Ovary (tissue), 9 donors: Measurements from ENCODE around the gene PDF. TPM values are rescaled to one million over a fixed set of nuclear protein-coding genes. Genes with fewer than 3 reads are reported as not detected.
"Not testable (repeated sequence)": the region's sequence is repeated elsewhere in the genome, so short reads cannot be mapped to it uniquely, and the experiment has no call there.

ENCODE experiments used
- DNase-seq, 5 donors: peaks; one replicate each; pipeline ENCODE4 v3.0.0-alpha.2; 2019 to 2020
- H3K27ac ChIP-seq, 2 donors: fragments of 200-600 bp; one replicate each; pipeline versions ENCODE4 v1.5.1 to v1.8.0; 2019 to 2022
- H3K27me3 ChIP-seq: fragments of 200-600 bp; one replicate; pipeline ENCODE4 v1.8.0; 2022
- H3K36me3 ChIP-seq: fragments of 200-600 bp; sonication (generic); one replicate; pipeline ENCODE4 v1.5.1; 2019
- H3K4me1 ChIP-seq: one replicate; pipeline ENCODE4 v1.8.1; 2013; ENCODE audit warnings: mild to moderate bottlenecking, moderate library complexity; ENCODE audit not compliant: insufficient read depth
- H3K4me3 ChIP-seq: fragments of 200-600 bp; sonication (generic); one replicate; pipeline ENCODE4 v1.5.1; 2017
- H3K9me3 ChIP-seq, 2 donors: fragments of 200-600 bp in 1 of 2; sonication (generic) in 1 of 2; one replicate each; pipeline versions ENCODE4 v1.5.1 to v1.8.1; 2013 to 2019; ENCODE audit warnings: mild to moderate bottlenecking in 1 of 2, moderate library complexity in 1 of 2
- EP300 ChIP-seq: sonication (generic); formaldehyde crosslinking; IDR thresholded peaks from one replicate; pipeline ENCODE4 v1.6.1; 2017; ENCODE audit warnings: antibody characterized with exemption
- POLR2A ChIP-seq: fragments of 450-650 bp; IDR thresholded peaks from one replicate; pipeline ENCODE4 v1.6.1; 2017; ENCODE audit warnings: antibody characterized with exemption, mild to moderate bottlenecking, moderate library complexity
- WGBS, 3 donors: extraction: QIAGEN DNeasy Blood & Tissue Kit in 1 of 3; methylation state at CpG; one replicate each; pipeline versions ENCODE4 v1.1.5 to v1.1.7; 2013 to 2017; 5-methylcytosine and 5-hydroxymethylcytosine counted together
- intact Hi-C, 4 donors: fragments of 100-400 bp; cut with DNase I; formaldehyde crosslinking; loops; one replicate each; pipeline versions ENCODE4 v1.11.0 to v1.15.1; 2022 to 2023
- polyA plus RNA-seq, 2 donors: library from polyadenylated mRNA; stranded (reverse); fragments of 200-250 nt in 1 of 2; fragments of 350-450 nt in 1 of 2; fragmentation: Illumina TruSeq in 1 of 2; extraction: RNeasy Lipid Tissue Mini Kit (QIAGEN cat#74804) in 1 of 2; gene quantifications; one replicate each; pipeline ENCODE4 v1.2.3, GENCODE V29; 2013 to 2014
- total RNA-seq, 7 donors: library from RNA; depleted of rRNA in 2 of 7; stranded (reverse); fragments of >200 nt in 2 of 7; fragmentation: NEBNext Ultra II Directional in 3 of 7; extraction: Animal tissue kit (Norgen Biotek cat#: 25700) in 3 of 7; gene quantifications; one replicate each; pipeline versions ENCODE4 v1.1.0 to v1.2.4, GENCODE V29; 2016 to 2023
- TF ChIP-seq, protein P1 (sequence below), 3 donors: fragments of 450-650 bp in 2 of 3; fragments of 200-600 bp in 1 of 3; IDR thresholded peaks; one replicate each; pipeline versions ENCODE4 v1.5.1 to v1.8.0; 2016 to 2022; ENCODE audit warnings: antibody characterized with exemption in 3 of 3, mild to moderate bottlenecking in 1 of 3
- donor health status: DM: no; HTN: no; CAD: no; lungs with moderate emphysema.
- donor health status: DM: no; HTN: no; CAD: no.
- donor health status: Bipolar disorder and iron deficiency.
- donor health status: DM: yes; HTN: yes; CAD: no.
- donor health status: DM: no; HTN: no; CAD: no.
- donor health status: DM: yes; HTN: yes; CAD: no.

The PDF gene
- total and polyA plus RNA-seq, 9 donors, result 2.4 to 14.3 (median 10.4) TPM; not detected in 1

DNA sequence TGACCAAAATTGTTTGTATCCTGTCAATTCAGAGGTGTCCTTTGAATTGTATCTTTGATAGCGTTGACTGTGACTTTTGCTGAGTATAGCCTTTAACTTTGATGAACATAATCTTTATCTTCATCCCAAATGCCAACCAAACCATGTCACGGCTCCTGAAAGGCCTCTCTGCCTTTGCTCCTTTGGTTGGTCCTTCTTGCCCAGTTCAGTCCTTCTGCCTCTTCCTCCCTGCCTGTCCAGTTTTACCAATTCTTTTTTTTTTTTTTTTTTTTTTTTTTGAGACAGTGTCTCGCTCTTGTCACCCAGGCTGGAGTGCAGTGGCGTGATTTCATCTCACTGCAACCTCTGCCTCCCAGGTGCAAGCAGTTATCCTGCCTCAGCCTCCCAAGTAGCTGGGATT, 32.1 kb downstream of the PDF start:
- intact Hi-C loops, result loop anchor here in 1 of 4 donors (10.0 kb wide), 1 partner anchor 423 kb away; no protein-coding TSS in a partner anchor
- 94 to 98% (median 95%) methylated on average over 4 of the region's 4 CpGs for WGBS, 3 donors
- Histone ChIP-seq H3K27ac (no peak overlapping the region), H3K36me3 (no peaks in the 10 kb centered on the region), H3K27me3 (no peaks in the 10 kb centered on the region), H3K4me3 (no peak overlapping the region), H3K9me3 (no peaks in the 10 kb centered on the region), H3K4me1 (no peaks in the 10 kb centered on the region)
- TF ChIP-seq POLR2A, result no peak
- no peak for TF ChIP-seq EP300
- TF ChIP-seq, protein P1, sequence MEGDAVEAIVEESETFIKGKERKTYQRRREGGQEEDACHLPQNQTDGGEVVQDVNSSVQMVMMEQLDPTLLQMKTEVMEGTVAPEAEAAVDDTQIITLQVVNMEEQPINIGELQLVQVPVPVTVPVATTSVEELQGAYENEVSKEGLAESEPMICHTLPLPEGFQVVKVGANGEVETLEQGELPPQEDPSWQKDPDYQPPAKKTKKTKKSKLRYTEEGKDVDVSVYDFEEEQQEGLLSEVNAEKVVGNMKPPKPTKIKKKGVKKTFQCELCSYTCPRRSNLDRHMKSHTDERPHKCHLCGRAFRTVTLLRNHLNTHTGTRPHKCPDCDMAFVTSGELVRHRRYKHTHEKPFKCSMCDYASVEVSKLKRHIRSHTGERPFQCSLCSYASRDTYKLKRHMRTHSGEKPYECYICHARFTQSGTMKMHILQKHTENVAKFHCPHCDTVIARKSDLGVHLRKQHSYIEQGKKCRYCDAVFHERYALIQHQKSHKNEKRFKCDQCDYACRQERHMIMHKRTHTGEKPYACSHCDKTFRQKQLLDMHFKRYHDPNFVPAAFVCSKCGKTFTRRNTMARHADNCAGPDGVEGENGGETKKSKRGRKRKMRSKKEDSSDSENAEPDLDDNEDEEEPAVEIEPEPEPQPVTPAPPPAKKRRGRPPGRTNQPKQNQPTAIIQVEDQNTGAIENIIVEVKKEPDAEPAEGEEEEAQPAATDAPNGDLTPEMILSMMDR (IDR thresholded peaks at IDR 0.05), result no peak
- no peak for DNase-seq

DNA sequence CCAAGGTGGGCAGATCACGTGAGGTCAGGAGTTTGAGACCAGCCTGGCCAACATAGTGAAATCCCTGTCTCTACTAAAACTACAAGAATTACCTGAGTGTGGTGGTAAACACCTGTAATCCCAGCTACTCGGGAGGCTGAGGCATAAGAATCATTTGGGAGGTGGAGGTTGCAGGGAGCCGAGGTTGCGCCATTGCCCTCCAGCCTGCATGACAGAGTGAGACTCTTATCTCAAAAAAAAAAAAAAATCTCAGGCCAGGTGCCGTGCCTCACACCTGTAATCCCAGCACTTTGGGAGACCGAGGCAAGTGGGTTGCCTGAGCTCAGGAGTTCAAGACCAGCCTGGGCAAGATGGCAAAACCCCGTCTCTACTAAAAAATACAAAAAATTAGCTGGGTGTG, 33.6 kb downstream of the PDF start:
- DNase-seq, result not testable (repeated sequence)
- intact Hi-C loops, result loop anchor here in 1 of 4 donors (10.0 kb wide), 1 partner anchor 422 kb away; no protein-coding TSS in a partner anchor
- WGBS, 3 donors, result 95 to 99% (median 97%) methylated on average over 7 of the region's 7 CpGs

DNA sequence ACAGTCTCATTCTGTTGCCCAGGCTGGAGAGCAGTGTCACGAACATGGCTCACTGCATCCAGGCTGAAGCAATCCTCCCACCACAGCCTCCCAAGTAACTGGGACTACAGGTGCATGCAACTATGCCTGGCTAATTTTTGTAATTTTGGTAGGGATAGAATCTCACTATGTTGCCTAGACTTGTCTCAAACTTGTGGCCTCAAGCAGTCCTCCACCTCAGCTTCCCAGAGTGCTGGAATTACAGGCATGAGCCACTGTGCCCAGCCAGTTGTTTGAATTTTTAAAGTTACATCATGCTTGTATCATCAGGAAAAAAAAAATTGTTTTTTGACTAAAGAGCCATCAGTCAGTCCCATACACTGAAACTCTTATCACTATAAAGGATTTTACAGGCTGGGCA, 36.3 kb downstream of the PDF start:
- intact Hi-C loops, result loop anchor here in 2 of 4 donors (5.0 to 10.0 kb wide), 2 partner anchors 132 to 419 kb away; no protein-coding TSS in a partner anchor
- no peak overlapping the region for H3K27ac ChIP-seq
- no peaks in the 10 kb centered on the region for H3K9me3 ChIP-seq
- TF ChIP-seq EP300 (no peak), POLR2A (no peak)
- TF ChIP-seq, protein P1 (IDR thresholded peaks at IDR 0.05), result no peak
- H3K4me3 ChIP-seq, result no peak overlapping the region
- DNase-seq, result no peak
- no peaks in the 10 kb centered on the region for H3K4me1 ChIP-seq
- H3K27me3 ChIP-seq, result no peaks in the 10 kb centered on the region
- H3K36me3 ChIP-seq, result no peaks in the 10 kb centered on the region
- 93 to 96% (median 96%) methylated on average over 1 of the region's 1 CpG for WGBS, 3 donors

More for the DNA sequence above, 33.6 kb downstream of the PDF start:
- not testable (repeated sequence) for H3K36me3 ChIP-seq, H3K4me1 ChIP-seq, H3K27ac ChIP-seq, H3K9me3 ChIP-seq, H3K27me3 ChIP-seq, H3K4me3 ChIP-seq

DNA sequence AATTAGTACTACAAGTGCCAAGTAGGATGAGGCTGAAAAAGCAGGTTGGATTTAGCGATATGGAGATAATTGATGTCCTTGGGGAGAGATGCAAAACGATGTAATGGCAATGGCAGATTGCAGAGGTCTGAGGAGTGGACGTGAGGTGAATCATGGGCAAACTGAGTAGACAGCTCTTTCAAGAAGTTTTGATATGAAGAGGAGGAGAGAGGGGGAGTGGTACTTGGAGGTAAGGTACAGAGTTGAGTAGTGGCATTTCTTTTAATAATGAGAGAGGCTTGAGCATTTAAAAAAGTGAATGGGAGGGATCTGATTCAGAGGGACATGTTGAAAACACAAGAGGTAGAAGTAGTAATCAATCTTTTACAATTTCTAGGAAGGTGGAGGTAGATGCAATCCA, 37.0 kb downstream of the PDF start:
- TF ChIP-seq, protein P1 (IDR thresholded peaks at IDR 0.05), result no peak
- TF ChIP-seq POLR2A (no peak), EP300 (no peak)
- Histone ChIP-seq H3K4me3 (no peak overlapping the region), H3K4me1 (no peaks in the 10 kb centered on the region), H3K27me3 (no peaks in the 10 kb centered on the region), H3K36me3 (no peaks in the 10 kb centered on the region), H3K9me3 (no peaks in the 10 kb centered on the region), H3K27ac (no peak overlapping the region)
- DNase-seq, result no peak
- 66 to 70% (median 69%) methylated on average over 3 of the region's 3 CpGs for WGBS, 3 donors
- intact Hi-C loops, result loop anchor here in 2 of 4 donors (5.0 to 10.0 kb wide), 2 partner anchors 131 to 419 kb away; no protein-coding TSS in a partner anchor

DNA sequence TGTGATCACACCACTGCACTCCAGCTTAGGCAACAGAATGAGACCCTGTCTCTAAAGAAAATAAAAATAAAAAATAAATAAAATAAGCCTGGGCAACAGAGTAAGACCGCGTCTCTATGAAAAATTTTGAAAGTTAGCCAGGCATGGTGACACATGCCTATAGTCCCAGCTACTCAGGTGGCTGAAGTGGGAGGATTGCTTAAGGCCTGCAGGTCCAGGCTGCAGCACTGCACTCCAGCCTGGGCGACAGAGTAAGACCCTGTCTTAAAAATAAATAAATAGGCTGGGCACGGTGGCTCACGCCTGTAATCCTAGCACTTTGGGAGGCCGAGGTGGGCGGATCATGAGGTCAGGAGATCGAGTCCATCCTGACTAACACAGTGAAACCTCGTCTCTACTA, 38.7 kb downstream of the PDF start:
- H3K27ac ChIP-seq, DNase-seq, H3K9me3 ChIP-seq, H3K27me3 ChIP-seq, H3K36me3 ChIP-seq, H3K4me1 ChIP-seq, H3K4me3 ChIP-seq: not testable (repeated sequence)
- intact Hi-C loops, result loop anchor here in 2 of 4 donors (5.0 to 10.0 kb wide), 2 partner anchors 129 to 417 kb away; no protein-coding TSS in a partner anchor
- 87 to 94% (median 94%) methylated on average over 9 of the region's 9 CpGs for WGBS, 3 donors
